VCaP (cell line): ENCODE results near the gene TSR3.

Experiments
- H3K27ac ChIP-seq: fragments of 450-650 bp; 2 replicates; pipeline ENCODE4 v1.5.1; 2017
- CTCF ChIP-seq: fragments of 450-650 bp; conservative IDR thresholded peaks from 2 replicates; pipeline ENCODE4 v1.5.1; 2017; ENCODE audit warnings: mild to moderate bottlenecking, moderate library complexity

Gene TSR3

GRCh38 chr16:1311212-1311737 is 40.4 kb downstream of the TSR3 start:
- H3K27ac ChIP-seq = peak overlapping the region; percentile 96; the same call in 1 of the 2 replicates
- TF ChIP-seq CTCF = no peak

GRCh38 chr16:1310832-1311200 is 40.9 kb downstream of the TSR3 start:
- H3K27ac ChIP-seq = peak overlapping the region; percentile 96; the same call in 1 of the 2 replicates
- TF ChIP-seq CTCF = no peak

GRCh38 chr16:1309888-1310831 is 41.5 kb downstream of the TSR3 start:
- H3K27ac ChIP-seq = peak overlapping the region; percentile 96
- TF ChIP-seq CTCF = no peak

- TF ChIP-seq CTCF = no peak
- H3K27ac ChIP-seq = peak within 1 kb of the TSS; percentile 96
Observed at GRCh38 chr16:1308977-1309885, 42.4 kb downstream of the TSR3 start, which contains the start of gene UBE2I. Gene UBE2I (plus strand): TSS chr16:1309636. CDS start chr16:1314031, 4,395 bp downstream.

- H3K27ac ChIP-seq = peak overlapping the region; percentile 96
- TF ChIP-seq CTCF = no peak
Observed at GRCh38 chr16:1308036-1308976, 43.4 kb downstream of the TSR3 start.

- H3K27ac ChIP-seq = no peak overlapping the region
- no peak for TF ChIP-seq CTCF
Observed at GRCh38 chr16:1306334-1306733, 45.3 kb downstream of the TSR3 start.
